H9 (cell line): ENCODE results near the gene MAPKAP1. TPM values are rescaled to one million over a fixed set of nuclear protein-coding genes. Genes with fewer than 3 reads are reported as not detected.

Source experiments
- DNase-seq: peaks from one replicate; pipeline ENCODE4 v3.0.0-alpha.2; 2017
- H2AFZ ChIP-seq: one replicate; pipeline ENCODE4 v1.6.1; 2013; ENCODE audit warnings: mild to moderate bottlenecking, low read length, control low read depth, moderate library complexity
- H2AK5ac ChIP-seq: 2 replicates; pipeline ENCODE4 v1.6.1; 2013; ENCODE audit warnings: low read length, control low read depth, mixed read lengths; ENCODE audit not compliant: insufficient read length
- H2BK120ac ChIP-seq: one replicate; pipeline ENCODE4 v1.6.1; 2013; ENCODE audit warnings: low read depth, mild to moderate bottlenecking, low read length, control low read depth, inconsistent platforms; ENCODE audit not compliant: poor library complexity, severe bottlenecking
- H2BK12ac ChIP-seq: 2 replicates; pipeline ENCODE4 v1.6.1; 2013; ENCODE audit warnings: low read length, control low read depth, mixed read lengths, low read depth; ENCODE audit not compliant: insufficient read length
- H2BK15ac ChIP-seq: 2 replicates; pipeline ENCODE4 v1.6.1; 2013; ENCODE audit warnings: low read depth, low read length, control low read depth
- H2BK20ac ChIP-seq: one replicate; pipeline ENCODE4 v1.6.1; 2013; ENCODE audit warnings: low read depth, mild to moderate bottlenecking, low read length, control low read depth, inconsistent platforms; ENCODE audit not compliant: poor library complexity, severe bottlenecking
- H2BK5ac ChIP-seq: 2 replicates; pipeline ENCODE4 v1.6.1; 2013; ENCODE audit warnings: low read length, control low read depth, mixed read lengths; ENCODE audit not compliant: insufficient read length
- H3K14ac ChIP-seq: 2 replicates; pipeline ENCODE4 v1.6.1; 2013; ENCODE audit warnings: low read length, control low read depth; ENCODE audit not compliant: insufficient read depth
- H3K18ac ChIP-seq: 2 replicates; pipeline ENCODE4 v1.6.1; 2013; ENCODE audit warnings: low read depth, mild to moderate bottlenecking, mixed read lengths, low read length, control low read depth; ENCODE audit not compliant: insufficient read length
- H3K23ac ChIP-seq: 2 replicates; pipeline ENCODE4 v1.6.1; 2013; ENCODE audit warnings: low read length, control low read depth, mixed read lengths, low read depth; ENCODE audit not compliant: insufficient read length
- H3K23me2 ChIP-seq: 2 replicates; pipeline ENCODE4 v1.6.1; 2013; ENCODE audit warnings: low read depth, mild to moderate bottlenecking, mixed read lengths, low read length, control low read depth; ENCODE audit not compliant: insufficient read length, poor library complexity, severe bottlenecking
- H3K27ac ChIP-seq: 2 replicates; pipeline ENCODE4 v1.5.1; 2013; ENCODE audit warnings: low read length, control low read depth, mixed read lengths, low read depth; ENCODE audit not compliant: insufficient read length
- H3K27me3 ChIP-seq: 2 replicates; pipeline ENCODE4 v1.6.1; 2013; ENCODE audit warnings: low read length, control low read depth, inconsistent platforms; ENCODE audit not compliant: insufficient read depth
- H3K4ac ChIP-seq: 2 replicates; pipeline ENCODE4 v1.6.1; 2013; ENCODE audit warnings: low read depth, mild to moderate bottlenecking, control low read depth, inconsistent platforms, low read length, moderate library complexity
- H3K4me1 ChIP-seq: 2 replicates; pipeline ENCODE4 v1.6.1; 2013; ENCODE audit warnings: low read length, control low read depth, inconsistent platforms; ENCODE audit not compliant: insufficient read depth
- H3K4me2 ChIP-seq: 2 replicates; pipeline ENCODE4 v1.6.1; 2013; ENCODE audit warnings: low read length, control low read depth, mixed read lengths; ENCODE audit not compliant: insufficient read length, insufficient read depth
- H3K56ac ChIP-seq: 2 replicates; pipeline ENCODE4 v1.6.1; 2013; ENCODE audit warnings: low read depth, mild to moderate bottlenecking, mixed read lengths, low read length, control low read depth; ENCODE audit not compliant: insufficient read length
- H3K79me1 ChIP-seq: 2 replicates; pipeline ENCODE4 v1.6.1; 2013; ENCODE audit warnings: low read depth, mild to moderate bottlenecking, moderate library complexity, low read length, control low read depth, inconsistent platforms; ENCODE audit not compliant: insufficient read depth, poor library complexity, severe bottlenecking
- H3K79me2 ChIP-seq: 2 replicates; pipeline ENCODE4 v1.6.1; 2013; ENCODE audit warnings: low read length, control low read depth, inconsistent platforms; ENCODE audit not compliant: insufficient read depth
- H3K9ac ChIP-seq: 2 replicates; pipeline ENCODE4 v1.6.1; 2013; ENCODE audit warnings: low read length, control low read depth, mixed read lengths; ENCODE audit not compliant: insufficient read length; ENCODE audit errors: extremely low read depth
- H3K9me3 ChIP-seq: one replicate; pipeline ENCODE4 v1.6.1; 2013; ENCODE audit warnings: low read depth, low read length, inconsistent platforms; ENCODE audit not compliant: control insufficient read depth
- H3T11ph ChIP-seq: one replicate; pipeline ENCODE4 v1.6.1; 2013; ENCODE audit warnings: mild to moderate bottlenecking, low read length, control low read depth, inconsistent platforms
- H4K20me1 ChIP-seq: one replicate; pipeline ENCODE4 v1.6.1; 2013; ENCODE audit not compliant: control insufficient read depth, insufficient read length, insufficient read depth
- H4K5ac ChIP-seq: 2 replicates; pipeline ENCODE4 v1.6.1; 2013; ENCODE audit warnings: low read depth, mild to moderate bottlenecking, mixed read lengths, low read length, control low read depth; ENCODE audit not compliant: insufficient read length
- H4K8ac ChIP-seq: replicated peaks from 2 replicates; pipeline ENCODE4 v1.6.1; 2013; ENCODE audit warnings: low read length, control low read depth, mixed read lengths, low read depth; ENCODE audit not compliant: insufficient read length
- H4K91ac ChIP-seq: 2 replicates; pipeline ENCODE4 v1.6.1; 2013; ENCODE audit warnings: low read depth, mild to moderate bottlenecking, moderate library complexity, mixed read lengths, low read length, control low read depth; ENCODE audit not compliant: insufficient read length
- H3K27ac Mint-ChIP-seq, 3 experiments: 2 replicates in 2 of 3; 3 replicates in 1 of 3; pipeline ENCODE4 v1.8.0; 2020 to 2021; ENCODE audit warnings: mixed read lengths in 3 of 3, mild to moderate bottlenecking in 1 of 3, moderate library complexity in 1 of 3
- H3K27me3 Mint-ChIP-seq: 2 replicates; pipeline ENCODE4 v1.8.0; 2021; ENCODE audit warnings: low read depth, mild to moderate bottlenecking, moderate library complexity, mixed read lengths
- H3K36me3 Mint-ChIP-seq, 3 experiments: 2 replicates in 2 of 3; 3 replicates in 1 of 3; pipeline ENCODE4 v1.8.0; 2020 to 2021; ENCODE audit warnings: low read depth in 3 of 3, mixed read lengths in 3 of 3; ENCODE audit not compliant: insufficient read depth in 1 of 3
- H3K4me1 Mint-ChIP-seq, 2 experiments: 2 replicates each; pipeline ENCODE4 v1.8.0; 2020; ENCODE audit warnings: mixed read lengths in 2 of 2
- H3K4me3 Mint-ChIP-seq, 2 experiments: 2 replicates in 1 of 2; 3 replicates in 1 of 2; pipeline ENCODE4 v1.8.0; 2020 to 2021; ENCODE audit warnings: mild to moderate bottlenecking in 2 of 2, mixed read lengths in 2 of 2, moderate library complexity in 1 of 2
- H3K9me3 Mint-ChIP-seq, 2 experiments: 2 replicates in 1 of 2; 3 replicates in 1 of 2; pipeline ENCODE4 v1.8.0; 2020; ENCODE audit warnings: mild to moderate bottlenecking in 2 of 2, mixed read lengths in 2 of 2, moderate library complexity in 1 of 2
- WGBS: extraction: QIAGEN DNeasy Blood & Tissue Kit; methylation state at CpG from one replicate; pipeline ENCODE4 v1.1.7; 2013; ENCODE audit warnings: missing lambda C conversion rate, low lambda C conversion rate, mixed read lengths; ENCODE audit not compliant: insufficient read length; ENCODE audit errors: extremely low coverage; 5-methylcytosine and 5-hydroxymethylcytosine counted together
- total RNA-seq: library from RNA; stranded (reverse); gene quantifications from 2 replicates; pipeline ENCODE4 v1.2.1, GENCODE V29; 2021
- TF ChIP-seq, protein P1 (sequence below): fragments of 200-600 bp; sonication (generic); conservative IDR thresholded peaks from 3 replicates; pipeline ENCODE4 v1.8.0; 2021; ENCODE audit warnings: antibody characterized with exemption, mild to moderate bottlenecking

MAPKAP1 gene
- total RNA-seq, 1 experiment from 2014 or later: 97.0 TPM

DNA sequence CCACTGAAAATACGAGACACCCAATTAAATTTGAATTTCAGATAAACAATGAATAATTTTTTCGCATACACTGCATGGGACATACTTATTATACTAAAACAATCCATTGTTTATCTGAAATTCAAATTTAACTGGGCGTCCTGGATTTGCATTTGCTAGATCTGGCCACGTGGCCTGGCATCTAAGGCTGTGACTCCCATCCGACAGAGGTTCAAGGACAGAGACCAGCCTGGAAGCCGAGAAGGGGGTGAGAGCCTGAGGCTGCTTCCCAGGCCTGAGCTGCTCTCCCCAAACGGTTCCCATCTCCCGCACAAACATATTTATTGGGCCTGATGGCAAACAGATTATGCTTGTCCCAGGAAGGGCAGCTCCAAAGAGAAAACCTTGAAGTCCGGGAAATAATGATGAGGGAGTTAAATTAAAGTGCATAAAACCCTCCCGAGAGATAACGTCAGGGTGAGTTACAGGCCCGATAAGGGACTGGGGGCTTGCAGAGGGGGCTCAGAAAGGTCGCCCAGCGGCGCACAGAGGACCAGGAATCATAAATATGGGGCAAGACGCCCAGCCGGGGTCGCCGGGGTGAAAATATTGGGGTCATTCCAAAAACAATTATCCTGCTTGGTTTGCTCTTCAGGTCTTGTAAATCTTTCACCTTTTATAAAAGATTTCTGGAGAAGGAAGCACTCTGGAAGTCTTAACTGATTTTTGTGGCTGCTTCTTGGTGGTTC lies 281.7 kb downstream of the MAPKAP1 start:
- no peak overlapping the region for H3K27ac Mint-ChIP-seq
- Histone ChIP-seq H3K4ac (no peak overlapping the region), H2AK5ac (no peak overlapping the region), H3T11ph (no peak overlapping the region), H3K79me1 (no peaks in the 10 kb centered on the region), H3K27me3 (no peaks in the 10 kb centered on the region), H4K8ac (no peak overlapping the region), H3K23ac (no peak overlapping the region), H4K91ac (no peak overlapping the region), H3K18ac (no peak overlapping the region), H3K9me3 (no peaks in the 10 kb centered on the region), H2BK12ac (no peak overlapping the region), H2BK15ac (no peak overlapping the region), H3K79me2 (no peaks in the 10 kb centered on the region), H2BK120ac (no peak overlapping the region), H2AFZ (no peak overlapping the region), H4K5ac (no peak overlapping the region), H3K4me1 (no peaks in the 10 kb centered on the region), H2BK5ac (no peak overlapping the region), H3K23me2 (peaks cover 2% of the 10 kb centered on the region), H3K14ac (no peak overlapping the region), H4K20me1 (no peaks in the 10 kb centered on the region), H3K9ac (no peak overlapping the region), H2BK20ac (no peak overlapping the region), H3K56ac (no peak overlapping the region), H3K27ac (no peak overlapping the region), H3K4me2 (no peak overlapping the region)
- no peaks in the 10 kb centered on the region; the same call in 1 of the 2 replicates for H3K27me3 Mint-ChIP-seq
- H3K36me3 Mint-ChIP-seq: no peaks in the 10 kb centered on the region
- no peak overlapping the region for H3K4me3 Mint-ChIP-seq
- no CpG with 5 or more reads among the region's 19 CpGs for WGBS
- TF ChIP-seq, protein P1, sequence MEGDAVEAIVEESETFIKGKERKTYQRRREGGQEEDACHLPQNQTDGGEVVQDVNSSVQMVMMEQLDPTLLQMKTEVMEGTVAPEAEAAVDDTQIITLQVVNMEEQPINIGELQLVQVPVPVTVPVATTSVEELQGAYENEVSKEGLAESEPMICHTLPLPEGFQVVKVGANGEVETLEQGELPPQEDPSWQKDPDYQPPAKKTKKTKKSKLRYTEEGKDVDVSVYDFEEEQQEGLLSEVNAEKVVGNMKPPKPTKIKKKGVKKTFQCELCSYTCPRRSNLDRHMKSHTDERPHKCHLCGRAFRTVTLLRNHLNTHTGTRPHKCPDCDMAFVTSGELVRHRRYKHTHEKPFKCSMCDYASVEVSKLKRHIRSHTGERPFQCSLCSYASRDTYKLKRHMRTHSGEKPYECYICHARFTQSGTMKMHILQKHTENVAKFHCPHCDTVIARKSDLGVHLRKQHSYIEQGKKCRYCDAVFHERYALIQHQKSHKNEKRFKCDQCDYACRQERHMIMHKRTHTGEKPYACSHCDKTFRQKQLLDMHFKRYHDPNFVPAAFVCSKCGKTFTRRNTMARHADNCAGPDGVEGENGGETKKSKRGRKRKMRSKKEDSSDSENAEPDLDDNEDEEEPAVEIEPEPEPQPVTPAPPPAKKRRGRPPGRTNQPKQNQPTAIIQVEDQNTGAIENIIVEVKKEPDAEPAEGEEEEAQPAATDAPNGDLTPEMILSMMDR: no peak
- H3K9me3 Mint-ChIP-seq: no peaks in the 10 kb centered on the region
- no peak for DNase-seq
- H3K4me1 Mint-ChIP-seq: peaks cover 2 to 11% of the 10 kb centered on the region in 2 experiments; a peak in 3 of 4 replicates
